HepG2 (cell line): ENCODE data around the gene MFSD12. TPM values are rescaled to one million over a fixed set of nuclear protein-coding genes. Genes with fewer than 3 reads are reported as not detected.

Experiments used
- ATAC-seq: fragments of 200-7000 bp; cut with Tn5 transposase; 3 replicates; pipeline ENCODE4 v1.9.1; 2020; ENCODE audit warnings: mild to moderate bottlenecking, moderate library complexity
- BruUV-seq: library from RNA; stranded (reverse); fragments of 400-500 nt; replicated peaks from 2 replicates; lab custom pipeline; 2021; lab: Mats Ljungman, UMichigan
- CTCF ChIA-PET: fragments of 300-600 bp; formaldehyde crosslinking; extraction: SDS; loops from one replicate; lab custom pipeline; 2021; ENCODE audit warnings: low total read pairs, inconsistent platforms, low intra/inter-chr PET ratio; lab: Yijun Ruan, JAX
- POLR2A ChIA-PET: fragments of 350-600 bp; sonication (Branson Sonifier 250); formaldehyde crosslinking; loops from one replicate; lab custom pipeline; 2020; ENCODE audit warnings: antibody characterized with exemption, inconsistent platforms; lab: Yijun Ruan, JAX
- DNase-seq: peaks from one replicate; pipeline ENCODE4 v3.0.0-alpha.2; 2015; ENCODE audit warnings: low spot score
- FAIRE-seq: peaks from 3 replicates; lab custom pipeline; 2011; peaks lifted over from hg19 to GRCh38; lab: Jason Lieb, UNC
- H2AFZ ChIP-seq: one replicate; pipeline ENCODE4 v1.6.1; 2011; ENCODE audit warnings: low read length, inconsistent platforms
- H3K27ac ChIP-seq: fragments of 300-600 bp; 3 replicates; pipeline ENCODE4 v1.8.0; 2011; ENCODE audit warnings: mixed run types, mild to moderate bottlenecking, mixed read lengths, low read length, inconsistent platforms; ENCODE audit not compliant: insufficient read depth; ENCODE audit errors: extremely low read length
- H3K27me3 ChIP-seq, 2 experiments: fragments of 200-600 bp in 1 of 2; 2 replicates in 1 of 2; 3 replicates in 1 of 2; pipeline versions ENCODE4 v1.6.0 to v1.8.0; 2011; ENCODE audit warnings: low read length in 2 of 2, mild to moderate bottlenecking in 2 of 2, moderate library complexity in 2 of 2, inconsistent platforms in 1 of 2; ENCODE audit not compliant: insufficient read depth in 2 of 2, control insufficient read depth in 1 of 2
- H3K36me3 ChIP-seq, 2 experiments: fragments of 200-600 bp in 1 of 2; replicated peaks in 1 of 2; 2 replicates in 1 of 2; 3 replicates in 1 of 2; pipeline versions ENCODE4 v1.5.1 to v1.8.0; 2011; ENCODE audit warnings: low read length in 2 of 2, inconsistent platforms in 1 of 2; ENCODE audit not compliant: insufficient read depth in 2 of 2, control insufficient read depth in 1 of 2
- H3K4me1 ChIP-seq: 2 replicates; pipeline ENCODE4 v1.5.1; 2012; ENCODE audit warnings: low read length, inconsistent platforms; ENCODE audit not compliant: insufficient read depth
- H3K4me2 ChIP-seq: 2 replicates; pipeline ENCODE4 v1.6.0; 2011; ENCODE audit warnings: low read depth, low read length, inconsistent platforms
- H3K4me3 ChIP-seq, 3 experiments: fragments of 200-600 bp in 1 of 3; sonication (generic), shearing (Covaris generic) in 1 of 3; replicated peaks in 1 of 3; 2 replicates each; pipeline ENCODE4 v1.5.1; 2011 to 2016; ENCODE audit warnings: low read length in 3 of 3, inconsistent platforms in 2 of 3, low read depth in 2 of 3, mild to moderate bottlenecking in 2 of 3, control low read depth in 1 of 3, mixed read lengths in 1 of 3; ENCODE audit not compliant: insufficient read depth in 1 of 3
- H3K79me2 ChIP-seq: one replicate; pipeline ENCODE4 v1.6.1; 2011; ENCODE audit warnings: low read length, inconsistent platforms; ENCODE audit not compliant: insufficient read depth
- H3K9ac ChIP-seq: 2 replicates; pipeline ENCODE4 v1.6.0; 2011; ENCODE audit warnings: mild to moderate bottlenecking, low read depth, low read length, inconsistent platforms; ENCODE audit not compliant: insufficient read depth
- H3K9me3 ChIP-seq: 2 replicates; pipeline ENCODE4 v1.5.1; 2012; ENCODE audit warnings: mild to moderate bottlenecking, low read length
- H4K20me1 ChIP-seq: 2 replicates; pipeline ENCODE4 v1.6.0; 2011; ENCODE audit warnings: inconsistent platforms, mild to moderate bottlenecking, low read length, moderate library complexity; ENCODE audit not compliant: insufficient read depth
- AGO1 ChIP-seq: fragments of 200-400 bp; formaldehyde crosslinking; IDR thresholded peaks from 2 replicates; pipeline ENCODE4 v1.6.1; 2017; ENCODE audit warnings: mild to moderate bottlenecking, low read depth, low read length, moderate library complexity; ENCODE audit not compliant: poor library complexity, severe bottlenecking
- AGO2 ChIP-seq: fragments of 200-400 bp; formaldehyde crosslinking; optimal IDR thresholded peaks from 2 replicates; pipeline ENCODE3; 2017; ENCODE audit warnings: mild to moderate bottlenecking, low read depth, low read length, moderate library complexity
- ARHGAP35 ChIP-seq: sonication (generic); formaldehyde crosslinking; IDR thresholded peaks from 2 replicates; pipeline ENCODE4 v1.9.0; 2022; ENCODE audit warnings: mild to moderate bottlenecking, inconsistent platforms, moderate library complexity, missing genetic modification reagents, borderline replicate concordance
- HIVEP1 ChIP-seq: sonication (generic); formaldehyde crosslinking; IDR thresholded peaks from 2 replicates; pipeline ENCODE4 v1.4.0; 2020; ENCODE audit warnings: mild to moderate bottlenecking, missing genetic modification reagents
- MATR3 ChIP-seq: sonication (generic); formaldehyde crosslinking; IDR thresholded peaks from 2 replicates; pipeline ENCODE4 v1.4.0; 2020; ENCODE audit warnings: missing genetic modification reagents
- NR2F2 ChIP-seq: IDR thresholded peaks from 2 replicates; pipeline ENCODE4 v1.6.1; 2012; ENCODE audit warnings: low read depth, inconsistent platforms, borderline replicate concordance
- PAF1 ChIP-seq: IDR thresholded peaks from 2 replicates; pipeline ENCODE4 v1.6.1; 2016; ENCODE audit warnings: missing genetic modification reagents, missing compliant biosample characterization
- PRMT3 ChIP-seq: sonication (generic); formaldehyde crosslinking; IDR thresholded peaks from 2 replicates; pipeline ENCODE4 v1.8.1; 2022; ENCODE audit warnings: low read depth, mild to moderate bottlenecking, moderate library complexity, missing genetic modification reagents, borderline replicate concordance
- RAD51 ChIP-seq: fragments of 450-650 bp; IDR thresholded peaks from 2 replicates; pipeline ENCODE4 v1.6.1; 2016; ENCODE audit warnings: borderline replicate concordance
- RORA ChIP-seq: sonication (generic); formaldehyde crosslinking; IDR thresholded peaks from 2 replicates; pipeline ENCODE4 v1.5.0; 2020; ENCODE audit warnings: mild to moderate bottlenecking, missing genetic modification reagents, moderate library complexity
- SIX4 ChIP-seq: sonication (generic); formaldehyde crosslinking; IDR thresholded peaks from 2 replicates; pipeline ENCODE4 v1.4.0; 2020; ENCODE audit warnings: missing genetic modification reagents
- SOX5 ChIP-seq: IDR thresholded peaks from 2 replicates; pipeline ENCODE4 v1.6.1; 2016; ENCODE audit warnings: borderline replicate concordance
- SYNCRIP ChIP-seq: fragments of 200-400 bp; formaldehyde crosslinking; IDR thresholded peaks from 2 replicates; pipeline ENCODE4 v1.6.1; 2018; ENCODE audit warnings: mild to moderate bottlenecking, low read depth, low read length; ENCODE audit not compliant: insufficient read depth
- TAF15 ChIP-seq: fragments of 200-400 bp; formaldehyde crosslinking; IDR thresholded peaks from one replicate; pipeline ENCODE4 v1.6.1; 2018; ENCODE audit warnings: mild to moderate bottlenecking, low read depth, low read length; ENCODE audit not compliant: poor library complexity, severe bottlenecking
- ZNF761 ChIP-seq: sonication (generic); formaldehyde crosslinking; conservative IDR thresholded peaks from 2 replicates; pipeline ENCODE4 v1.4.0; 2020; ENCODE audit warnings: mild to moderate bottlenecking, missing genetic modification reagents
- ZNF839 ChIP-seq: sonication (generic); formaldehyde crosslinking; IDR thresholded peaks from 2 replicates; pipeline ENCODE4 v1.4.0; 2020; ENCODE audit warnings: missing genetic modification reagents, mild to moderate bottlenecking, borderline replicate concordance
- WGBS: methylation state at CpG from one replicate; pipeline ENCODE4 v1.1.6; 2017; ENCODE audit warnings: low lambda C conversion rate; 5-methylcytosine and 5-hydroxymethylcytosine counted together
- in situ Hi-C: cut with HindIII; loops from 2 replicates; pipeline ENCODE4 v1.10.0; 2017; ENCODE audit warnings: low pct_unique_long_range_greater_than_20kb; ENCODE audit not compliant: extremely low pct_ligation_motif_present
- intact Hi-C: fragments of 100-400 bp; cut with micrococcal nuclease; formaldehyde crosslinking; loops from one replicate; pipeline ENCODE4 v1.10.0; 2022; ENCODE audit not compliant: unreplicated experiment
- polyA plus RNA-seq, 8 experiments: library from polyadenylated mRNA; depleted of rRNA in 3 of 8; stranded (reverse) in 7 of 8; unstranded in 1 of 8; fragments of >200 nt; fragmentation: Illumina TruSeq in 4 of 8; extraction: Trizol in 4 of 8; gene quantifications; 2 replicates each; pipeline versions ENCODE4 v1.2.1 to v1.2.3, GENCODE V29; 2011 to 2016; ENCODE audit warnings: low read depth in 4 of 8, missing spikeins in 1 of 8, mixed read lengths in 1 of 8; ENCODE audit not compliant: insufficient read depth in 1 of 8
- total RNA-seq, 5 experiments: library from RNA; depleted of rRNA; stranded (reverse); fragments of >200 nt; fragmentation: Illumina TruSeq; extraction: Trizol; gene quantifications; 2 replicates each; pipeline ENCODE4 v1.2.3, GENCODE V29; 2016; ENCODE audit warnings: low read depth in 1 of 5
- TF ChIP-seq, protein P1 (sequence below): sonication (generic); formaldehyde crosslinking; conservative IDR thresholded peaks from 2 replicates; pipeline ENCODE4 v1.8.0; 2022; ENCODE audit warnings: missing genetic modification reagents
- TF ChIP-seq, protein P2 (sequence below): sonication (generic); formaldehyde crosslinking; IDR thresholded peaks from 2 replicates; pipeline ENCODE4 v1.4.0; 2020; ENCODE audit warnings: missing genetic modification reagents
- TF ChIP-seq, protein P3 (sequence below): IDR thresholded peaks from 2 replicates; pipeline ENCODE4 v1.6.1; 2016; ENCODE audit warnings: missing biosample characterization, missing genetic modification reagents, low read depth

MFSD12 gene
- total and polyA plus RNA-seq, 2 of the 13 experiments (the other 11 are each of a cell fraction or from before 2014, with no cell fraction given) = 27.2 to 29.1 TPM

DNA sequence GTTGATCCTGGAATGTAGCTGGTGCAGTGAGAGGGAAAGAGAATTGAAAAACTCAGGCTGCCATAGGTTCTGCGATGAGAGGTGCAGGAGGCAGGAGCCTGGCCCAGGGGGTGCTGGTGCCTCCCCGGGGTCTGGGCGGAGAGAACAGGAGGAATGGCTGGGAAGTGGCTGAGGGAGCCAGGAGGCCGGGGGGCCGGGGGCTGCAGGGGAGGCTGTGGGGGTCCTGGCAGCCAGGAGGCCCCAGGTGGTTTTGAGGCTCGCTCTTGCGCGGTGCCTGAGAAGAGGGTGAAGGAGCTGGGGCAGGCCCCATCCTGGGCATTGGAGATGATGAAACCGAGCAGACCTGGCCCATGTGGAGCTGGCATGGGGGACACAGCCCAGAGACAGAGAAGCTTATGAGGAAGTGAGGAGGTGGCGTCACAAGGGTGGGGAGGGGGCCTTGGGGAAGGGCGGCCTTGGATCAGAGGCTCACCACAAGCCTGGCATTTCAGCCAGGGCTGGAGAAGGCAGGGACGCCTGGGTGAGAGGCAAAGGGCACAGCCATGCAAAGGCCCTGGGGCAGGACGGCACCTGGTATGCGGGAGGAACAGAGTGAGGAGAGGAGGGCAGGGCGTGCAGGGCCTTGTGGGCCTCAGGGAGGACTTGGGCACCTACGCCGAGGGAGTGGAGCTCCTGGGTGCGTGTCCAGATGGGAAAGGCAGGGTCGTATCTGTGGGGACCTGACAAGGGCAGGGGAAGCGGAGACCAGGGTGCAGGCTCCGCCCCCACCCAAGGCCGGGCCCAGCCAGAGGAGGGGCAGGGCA lies 19.7 kb downstream of the MFSD12 start (continued):
- TF ChIP-seq, protein P1, sequence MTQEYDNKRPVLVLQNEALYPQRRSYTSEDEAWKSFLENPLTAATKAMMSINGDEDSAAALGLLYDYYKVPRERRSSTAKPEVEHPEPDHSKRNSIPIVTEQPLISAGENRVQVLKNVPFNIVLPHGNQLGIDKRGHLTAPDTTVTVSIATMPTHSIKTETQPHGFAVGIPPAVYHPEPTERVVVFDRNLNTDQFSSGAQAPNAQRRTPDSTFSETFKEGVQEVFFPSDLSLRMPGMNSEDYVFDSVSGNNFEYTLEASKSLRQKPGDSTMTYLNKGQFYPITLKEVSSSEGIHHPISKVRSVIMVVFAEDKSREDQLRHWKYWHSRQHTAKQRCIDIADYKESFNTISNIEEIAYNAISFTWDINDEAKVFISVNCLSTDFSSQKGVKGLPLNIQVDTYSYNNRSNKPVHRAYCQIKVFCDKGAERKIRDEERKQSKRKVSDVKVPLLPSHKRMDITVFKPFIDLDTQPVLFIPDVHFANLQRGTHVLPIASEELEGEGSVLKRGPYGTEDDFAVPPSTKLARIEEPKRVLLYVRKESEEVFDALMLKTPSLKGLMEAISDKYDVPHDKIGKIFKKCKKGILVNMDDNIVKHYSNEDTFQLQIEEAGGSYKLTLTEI (CRISPR knock-in tag) = no peak
- TF ChIP-seq RAD51 (no peak), PRMT3 (no peak), ZNF761 (CRISPR knock-in tag) (no peak), SYNCRIP (no peak), TAF15 (no peak), ZNF839 (CRISPR knock-in tag) (no peak), PAF1 (CRISPR knock-in tag) (peak; percentile 63; the same call in 1 of the 2 replicates)

DNA sequence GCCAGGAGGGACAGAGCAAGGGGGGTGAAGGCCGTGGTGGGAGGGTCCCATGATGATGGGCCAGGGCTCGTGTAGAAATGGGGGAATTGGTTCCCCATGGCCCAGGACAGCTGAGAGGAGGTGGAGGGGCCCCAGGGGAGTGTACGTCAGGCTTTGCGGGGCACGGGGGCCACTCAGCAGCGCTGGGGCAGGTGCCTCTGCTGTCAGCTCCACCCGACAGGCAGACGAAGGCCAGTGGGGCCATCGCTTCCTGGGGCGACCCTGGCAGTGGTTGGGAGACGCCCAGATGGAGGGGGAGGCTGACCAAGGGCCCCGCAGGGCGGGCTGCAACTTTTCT lies 20.3 kb downstream of the MFSD12 start:
- CTCF ChIA-PET = no interaction called here
- no peak overlapping the region for H3K4me3 ChIP-seq
- no peak for DNase-seq
- no peak for ATAC-seq
- no peak overlapping the region for H3K27ac ChIP-seq
- no peaks in the 10 kb centered on the region for H3K79me2 ChIP-seq
- 88% methylated on average over 13 of the region's 13 CpGs for WGBS
- FAIRE-seq = no peak
- H3K27me3 ChIP-seq = no peaks in the 10 kb centered on the region
- no peak overlapping the region for H3K4me2 ChIP-seq
- no TSS peak for BruUV-seq
- intact Hi-C loops (no loop called here), in situ Hi-C loops (no loop called here)
- POLR2A ChIA-PET = no interaction called here
- H3K9me3 ChIP-seq = no peaks in the 10 kb centered on the region
- H3K36me3 ChIP-seq = peaks cover 5 to 16% of the 10 kb centered on the region in 2 experiments; a peak in 4 of 5 replicates
- no peaks in the 10 kb centered on the region for H3K4me1 ChIP-seq
- no peak overlapping the region for H3K9ac ChIP-seq
- H2AFZ ChIP-seq = no peak overlapping the region
- H4K20me1 ChIP-seq = no peaks in the 10 kb centered on the region; the same call in 1 of the 2 replicates
- TF ChIP-seq MATR3 (CRISPR knock-in tag) (no peak), NR2F2 (no peak), AGO1 (peak; percentile 37), SOX5 (CRISPR knock-in tag) (no peak), ARHGAP35 (CRISPR knock-in tag) (no peak), RORA (CRISPR knock-in tag) (no peak), AGO2 (peak; percentile 52), HIVEP1 (CRISPR knock-in tag) (no peak), SIX4 (CRISPR knock-in tag) (no peak)
- TF ChIP-seq, protein P2, sequence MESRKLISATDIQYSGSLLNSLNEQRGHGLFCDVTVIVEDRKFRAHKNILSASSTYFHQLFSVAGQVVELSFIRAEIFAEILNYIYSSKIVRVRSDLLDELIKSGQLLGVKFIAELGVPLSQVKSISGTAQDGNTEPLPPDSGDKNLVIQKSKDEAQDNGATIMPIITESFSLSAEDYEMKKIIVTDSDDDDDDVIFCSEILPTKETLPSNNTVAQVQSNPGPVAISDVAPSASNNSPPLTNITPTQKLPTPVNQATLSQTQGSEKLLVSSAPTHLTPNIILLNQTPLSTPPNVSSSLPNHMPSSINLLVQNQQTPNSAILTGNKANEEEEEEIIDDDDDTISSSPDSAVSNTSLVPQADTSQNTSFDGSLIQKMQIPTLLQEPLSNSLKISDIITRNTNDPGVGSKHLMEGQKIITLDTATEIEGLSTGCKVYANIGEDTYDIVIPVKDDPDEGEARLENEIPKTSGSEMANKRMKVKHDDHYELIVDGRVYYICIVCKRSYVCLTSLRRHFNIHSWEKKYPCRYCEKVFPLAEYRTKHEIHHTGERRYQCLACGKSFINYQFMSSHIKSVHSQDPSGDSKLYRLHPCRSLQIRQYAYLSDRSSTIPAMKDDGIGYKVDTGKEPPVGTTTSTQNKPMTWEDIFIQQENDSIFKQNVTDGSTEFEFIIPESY (CRISPR knock-in tag) = no peak
- TF ChIP-seq, protein P3, sequence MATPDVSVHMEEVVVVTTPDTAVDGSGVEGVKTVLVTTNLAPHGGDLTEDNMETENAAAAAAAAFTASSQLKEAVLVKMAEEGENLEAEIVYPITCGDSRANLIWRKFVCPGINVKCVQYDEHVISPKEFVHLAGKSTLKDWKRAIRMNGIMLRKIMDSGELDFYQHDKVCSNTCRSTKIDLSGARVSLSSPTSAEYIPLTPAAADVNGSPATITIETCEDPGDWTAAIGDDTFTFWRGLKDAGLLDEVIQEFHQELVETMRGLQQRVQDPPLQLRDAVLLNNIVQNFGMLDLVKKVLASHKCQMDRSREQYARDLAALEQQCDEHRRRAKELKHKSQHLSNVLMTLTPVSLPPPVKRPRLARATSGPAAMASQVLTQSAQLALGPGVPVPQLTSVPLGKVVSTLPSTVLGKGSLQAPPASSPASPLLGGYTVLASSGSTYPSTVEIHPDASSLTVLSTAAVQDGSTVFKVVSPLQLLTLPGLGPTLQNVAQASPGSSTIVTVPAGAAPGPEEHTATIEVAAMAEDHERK (CRISPR knock-in tag) = no peak
